ENCODE data around the gene AUTS2. TPM values are rescaled to one million over a fixed set of nuclear protein-coding genes. Genes with fewer than 3 reads are reported as not detected.

AUTS2 gene
- total and polyA plus RNA-seq, 2 experiments from 2014 or later: 32.0 to 91.0 TPM

DNA sequence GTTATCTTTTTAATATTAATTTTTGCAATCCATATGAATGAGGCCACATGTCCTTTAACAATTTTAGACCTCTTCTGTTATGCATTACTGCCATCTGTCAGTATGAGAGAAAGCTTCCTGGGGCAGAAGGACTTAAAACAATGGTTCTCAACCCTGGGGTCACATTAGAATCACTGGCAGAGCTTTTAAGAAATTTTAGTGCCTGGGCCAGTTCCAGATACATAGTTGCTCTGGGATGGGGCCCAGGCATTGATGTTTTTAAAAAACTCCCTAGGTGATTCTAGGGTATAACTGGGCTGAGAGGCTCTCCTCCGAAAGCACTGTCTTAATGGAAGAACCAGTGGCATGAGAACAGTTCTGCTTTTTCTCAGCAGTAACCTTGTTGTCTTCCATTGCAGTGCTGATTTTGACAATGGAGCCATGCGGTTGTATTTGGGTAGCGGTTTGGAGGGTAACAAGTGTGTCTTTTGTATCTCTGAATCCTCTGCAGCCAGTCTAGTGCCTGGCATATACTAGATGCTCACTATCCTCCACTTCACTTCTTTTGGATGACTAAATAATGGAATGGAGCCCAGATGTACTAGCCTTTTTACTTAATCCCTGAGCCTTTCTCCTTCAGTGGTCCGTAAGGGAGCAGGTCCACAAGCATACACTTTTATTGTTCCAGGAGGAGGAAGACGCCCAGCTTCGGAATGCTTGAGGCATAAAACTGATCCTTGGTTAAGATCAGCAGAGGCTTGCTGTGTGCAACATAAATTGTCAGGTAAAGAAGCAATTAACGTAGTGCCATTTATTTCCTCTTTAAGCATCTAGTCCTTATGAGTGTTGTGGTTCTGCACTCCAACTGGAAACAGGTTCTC is 227.1 kb downstream of the AUTS2 start:
- no peaks in the 10 kb centered on the region; the same call in 2 of the 3 replicates for H3K36me3 Mint-ChIP-seq (ENCODE audit: low read depth)
- Histone ChIP-seq H3K4me1 (ENCODE audit: insufficient read depth) (peaks cover 24% of the 10 kb centered on the region), H3K4me3 (no peak overlapping the region), H3K9me2 (ENCODE audit: insufficient read depth) (peaks cover 4% of the 10 kb centered on the region; the same call in 1 of the 2 replicates), H3K4me2 (no peak overlapping the region), H3F3A (replicated peaks; ENCODE audit: low read depth) (no peaks in the 10 kb centered on the region), H3K79me2 (replicated peaks; ENCODE audit: insufficient read depth) (no peaks in the 10 kb centered on the region), H3K36me3 (ENCODE audit: insufficient read depth) (no peaks in the 10 kb centered on the region), H3K27ac (ENCODE audit: low read depth) (no peak overlapping the region), H3K27me3 (ENCODE audit: insufficient read depth) (no peaks in the 10 kb centered on the region), H4K20me1 (replicated peaks; ENCODE audit: insufficient read depth) (no peaks in the 10 kb centered on the region), H2AFZ (no peak overlapping the region)
- peaks cover 36% of the 10 kb centered on the region for H3K4me1 Mint-ChIP-seq
- peaks cover 6% of the 10 kb centered on the region for H3K27me3 Mint-ChIP-seq (ENCODE audit: insufficient read depth, low read depth, poor library complexity)
- DNase-seq (ENCODE audit: low spot score): no peak
- H3K9me3 Mint-ChIP-seq: peaks cover 3% of the 10 kb centered on the region; the same call in 1 of the 3 replicates
- ATAC-seq: no peak
- TF ChIP-seq JUNB (IDR thresholded peaks at IDR 0.05; ENCODE audit: unreplicated experiment) (no peak), EZH2phosphoT487 (IDR thresholded peaks at IDR 0.05; ENCODE audit: unreplicated experiment) (no peak), STAT1 (IDR thresholded peaks at IDR 0.05; ENCODE audit: unreplicated experiment) (no peak), POLR2AphosphoS5 (IDR thresholded peaks at IDR 0.05; ENCODE audit: low read depth) (no peak), NANOG (IDR thresholded peaks at IDR 0.05; ENCODE audit: borderline replicate concordance) (no peak), ZNF331 (CRISPR knock-in tag; IDR thresholded peaks at IDR 0.05; ENCODE audit: low read depth) (no peak), EZH2 (IDR thresholded peaks at IDR 0.05; ENCODE audit: low read depth, unreplicated experiment) (no peak), ZNF114 (CRISPR knock-in tag; IDR thresholded peaks at IDR 0.05) (no peak), CREB1 (CRISPR knock-in tag; IDR thresholded peaks at IDR 0.05; ENCODE audit: low read depth) (no peak)
- TF ChIP-seq, protein P1, sequence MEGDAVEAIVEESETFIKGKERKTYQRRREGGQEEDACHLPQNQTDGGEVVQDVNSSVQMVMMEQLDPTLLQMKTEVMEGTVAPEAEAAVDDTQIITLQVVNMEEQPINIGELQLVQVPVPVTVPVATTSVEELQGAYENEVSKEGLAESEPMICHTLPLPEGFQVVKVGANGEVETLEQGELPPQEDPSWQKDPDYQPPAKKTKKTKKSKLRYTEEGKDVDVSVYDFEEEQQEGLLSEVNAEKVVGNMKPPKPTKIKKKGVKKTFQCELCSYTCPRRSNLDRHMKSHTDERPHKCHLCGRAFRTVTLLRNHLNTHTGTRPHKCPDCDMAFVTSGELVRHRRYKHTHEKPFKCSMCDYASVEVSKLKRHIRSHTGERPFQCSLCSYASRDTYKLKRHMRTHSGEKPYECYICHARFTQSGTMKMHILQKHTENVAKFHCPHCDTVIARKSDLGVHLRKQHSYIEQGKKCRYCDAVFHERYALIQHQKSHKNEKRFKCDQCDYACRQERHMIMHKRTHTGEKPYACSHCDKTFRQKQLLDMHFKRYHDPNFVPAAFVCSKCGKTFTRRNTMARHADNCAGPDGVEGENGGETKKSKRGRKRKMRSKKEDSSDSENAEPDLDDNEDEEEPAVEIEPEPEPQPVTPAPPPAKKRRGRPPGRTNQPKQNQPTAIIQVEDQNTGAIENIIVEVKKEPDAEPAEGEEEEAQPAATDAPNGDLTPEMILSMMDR (conservative IDR thresholded peaks at IDR 0.05; ENCODE audit: low read depth in 2 of 2): no peak
- TF ChIP-seq, protein P2, sequence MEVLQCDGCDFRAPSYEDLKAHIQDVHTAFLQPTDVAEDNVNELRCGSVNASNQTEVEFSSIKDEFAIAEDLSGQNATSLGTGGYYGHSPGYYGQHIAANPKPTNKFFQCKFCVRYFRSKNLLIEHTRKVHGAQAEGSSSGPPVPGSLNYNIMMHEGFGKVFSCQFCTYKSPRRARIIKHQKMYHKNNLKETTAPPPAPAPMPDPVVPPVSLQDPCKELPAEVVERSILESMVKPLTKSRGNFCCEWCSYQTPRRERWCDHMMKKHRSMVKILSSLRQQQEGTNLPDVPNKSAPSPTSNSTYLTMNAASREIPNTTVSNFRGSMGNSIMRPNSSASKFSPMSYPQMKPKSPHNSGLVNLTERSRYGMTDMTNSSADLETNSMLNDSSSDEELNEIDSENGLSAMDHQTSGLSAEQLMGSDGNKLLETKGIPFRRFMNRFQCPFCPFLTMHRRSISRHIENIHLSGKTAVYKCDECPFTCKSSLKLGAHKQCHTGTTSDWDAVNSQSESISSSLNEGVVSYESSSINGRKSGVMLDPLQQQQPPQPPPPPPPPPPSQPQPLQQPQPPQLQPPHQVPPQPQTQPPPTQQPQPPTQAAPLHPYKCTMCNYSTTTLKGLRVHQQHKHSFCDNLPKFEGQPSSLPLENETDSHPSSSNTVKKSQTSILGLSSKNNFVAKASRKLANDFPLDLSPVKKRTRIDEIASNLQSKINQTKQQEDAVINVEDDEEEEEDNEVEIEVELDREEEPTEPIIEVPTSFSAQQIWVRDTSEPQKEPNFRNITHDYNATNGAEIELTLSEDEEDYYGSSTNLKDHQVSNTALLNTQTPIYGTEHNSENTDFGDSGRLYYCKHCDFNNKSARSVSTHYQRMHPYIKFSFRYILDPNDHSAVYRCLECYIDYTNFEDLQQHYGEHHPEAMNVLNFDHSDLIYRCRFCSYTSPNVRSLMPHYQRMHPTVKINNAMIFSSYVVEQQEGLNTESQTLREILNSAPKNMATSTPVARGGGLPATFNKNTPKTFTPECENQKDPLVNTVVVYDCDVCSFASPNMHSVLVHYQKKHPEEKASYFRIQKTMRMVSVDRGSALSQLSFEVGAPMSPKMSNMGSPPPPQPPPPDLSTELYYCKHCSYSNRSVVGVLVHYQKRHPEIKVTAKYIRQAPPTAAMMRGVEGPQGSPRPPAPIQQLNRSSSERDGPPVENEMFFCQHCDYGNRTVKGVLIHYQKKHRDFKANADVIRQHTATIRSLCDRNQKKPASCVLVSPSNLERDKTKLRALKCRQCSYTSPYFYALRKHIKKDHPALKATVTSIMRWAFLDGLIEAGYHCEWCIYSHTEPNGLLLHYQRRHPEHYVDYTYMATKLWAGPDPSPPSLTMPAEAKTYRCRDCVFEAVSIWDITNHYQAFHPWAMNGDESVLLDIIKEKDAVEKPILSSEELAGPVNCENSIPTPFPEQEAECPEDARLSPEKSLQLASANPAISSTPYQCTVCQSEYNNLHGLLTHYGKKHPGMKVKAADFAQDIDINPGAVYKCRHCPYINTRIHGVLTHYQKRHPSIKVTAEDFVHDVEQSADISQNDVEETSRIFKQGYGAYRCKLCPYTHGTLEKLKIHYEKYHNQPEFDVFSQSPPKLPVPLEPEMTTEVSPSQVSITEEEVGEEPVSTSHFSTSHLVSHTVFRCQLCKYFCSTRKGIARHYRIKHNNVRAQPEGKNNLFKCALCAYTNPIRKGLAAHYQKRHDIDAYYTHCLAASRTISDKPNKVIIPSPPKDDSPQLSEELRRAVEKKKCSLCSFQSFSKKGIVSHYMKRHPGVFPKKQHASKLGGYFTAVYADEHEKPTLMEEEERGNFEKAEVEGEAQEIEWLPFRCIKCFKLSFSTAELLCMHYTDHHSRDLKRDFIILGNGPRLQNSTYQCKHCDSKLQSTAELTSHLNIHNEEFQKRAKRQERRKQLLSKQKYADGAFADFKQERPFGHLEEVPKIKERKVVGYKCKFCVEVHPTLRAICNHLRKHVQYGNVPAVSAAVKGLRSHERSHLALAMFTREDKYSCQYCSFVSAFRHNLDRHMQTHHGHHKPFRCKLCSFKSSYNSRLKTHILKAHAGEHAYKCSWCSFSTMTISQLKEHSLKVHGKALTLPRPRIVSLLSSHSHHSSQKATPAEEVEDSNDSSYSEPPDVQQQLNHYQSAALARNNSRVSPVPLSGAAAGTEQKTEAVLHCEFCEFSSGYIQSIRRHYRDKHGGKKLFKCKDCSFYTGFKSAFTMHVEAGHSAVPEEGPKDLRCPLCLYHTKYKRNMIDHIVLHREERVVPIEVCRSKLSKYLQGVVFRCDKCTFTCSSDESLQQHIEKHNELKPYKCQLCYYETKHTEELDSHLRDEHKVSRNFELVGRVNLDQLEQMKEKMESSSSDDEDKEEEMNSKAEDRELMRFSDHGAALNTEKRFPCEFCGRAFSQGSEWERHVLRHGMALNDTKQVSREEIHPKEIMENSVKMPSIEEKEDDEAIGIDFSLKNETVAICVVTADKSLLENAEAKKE (CRISPR knock-in tag; IDR thresholded peaks at IDR 0.05): no peak
- TF ChIP-seq, protein P3, sequence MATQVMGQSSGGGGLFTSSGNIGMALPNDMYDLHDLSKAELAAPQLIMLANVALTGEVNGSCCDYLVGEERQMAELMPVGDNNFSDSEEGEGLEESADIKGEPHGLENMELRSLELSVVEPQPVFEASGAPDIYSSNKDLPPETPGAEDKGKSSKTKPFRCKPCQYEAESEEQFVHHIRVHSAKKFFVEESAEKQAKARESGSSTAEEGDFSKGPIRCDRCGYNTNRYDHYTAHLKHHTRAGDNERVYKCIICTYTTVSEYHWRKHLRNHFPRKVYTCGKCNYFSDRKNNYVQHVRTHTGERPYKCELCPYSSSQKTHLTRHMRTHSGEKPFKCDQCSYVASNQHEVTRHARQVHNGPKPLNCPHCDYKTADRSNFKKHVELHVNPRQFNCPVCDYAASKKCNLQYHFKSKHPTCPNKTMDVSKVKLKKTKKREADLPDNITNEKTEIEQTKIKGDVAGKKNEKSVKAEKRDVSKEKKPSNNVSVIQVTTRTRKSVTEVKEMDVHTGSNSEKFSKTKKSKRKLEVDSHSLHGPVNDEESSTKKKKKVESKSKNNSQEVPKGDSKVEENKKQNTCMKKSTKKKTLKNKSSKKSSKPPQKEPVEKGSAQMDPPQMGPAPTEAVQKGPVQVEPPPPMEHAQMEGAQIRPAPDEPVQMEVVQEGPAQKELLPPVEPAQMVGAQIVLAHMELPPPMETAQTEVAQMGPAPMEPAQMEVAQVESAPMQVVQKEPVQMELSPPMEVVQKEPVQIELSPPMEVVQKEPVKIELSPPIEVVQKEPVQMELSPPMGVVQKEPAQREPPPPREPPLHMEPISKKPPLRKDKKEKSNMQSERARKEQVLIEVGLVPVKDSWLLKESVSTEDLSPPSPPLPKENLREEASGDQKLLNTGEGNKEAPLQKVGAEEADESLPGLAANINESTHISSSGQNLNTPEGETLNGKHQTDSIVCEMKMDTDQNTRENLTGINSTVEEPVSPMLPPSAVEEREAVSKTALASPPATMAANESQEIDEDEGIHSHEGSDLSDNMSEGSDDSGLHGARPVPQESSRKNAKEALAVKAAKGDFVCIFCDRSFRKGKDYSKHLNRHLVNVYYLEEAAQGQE (IDR thresholded peaks at IDR 0.05; ENCODE audit: unreplicated experiment): no peak
- TF ChIP-seq, protein P4, sequence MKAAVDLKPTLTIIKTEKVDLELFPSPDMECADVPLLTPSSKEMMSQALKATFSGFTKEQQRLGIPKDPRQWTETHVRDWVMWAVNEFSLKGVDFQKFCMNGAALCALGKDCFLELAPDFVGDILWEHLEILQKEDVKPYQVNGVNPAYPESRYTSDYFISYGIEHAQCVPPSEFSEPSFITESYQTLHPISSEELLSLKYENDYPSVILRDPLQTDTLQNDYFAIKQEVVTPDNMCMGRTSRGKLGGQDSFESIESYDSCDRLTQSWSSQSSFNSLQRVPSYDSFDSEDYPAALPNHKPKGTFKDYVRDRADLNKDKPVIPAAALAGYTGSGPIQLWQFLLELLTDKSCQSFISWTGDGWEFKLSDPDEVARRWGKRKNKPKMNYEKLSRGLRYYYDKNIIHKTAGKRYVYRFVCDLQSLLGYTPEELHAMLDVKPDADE (IDR thresholded peaks at IDR 0.05): no peak
- H3K4me3 Mint-ChIP-seq: no peak overlapping the region
- no peak overlapping the region for H3K27ac Mint-ChIP-seq

Data from GM23338 (cell line).